ENCODE results near the gene SLC9A6.
"Not testable (repeated sequence)": the region's sequence is repeated elsewhere in the genome, so short reads cannot be mapped to it uniquely, and the experiment has no call there.

The SLC9A6 gene

GRCh38 chrX:136047016-136047642, 61.9 kb downstream of the SLC9A6 start:
- no peak overlapping the region for H3K4me3 ChIP-seq (ENCODE audit: low read length)
- TF ChIP-seq, protein P1, sequence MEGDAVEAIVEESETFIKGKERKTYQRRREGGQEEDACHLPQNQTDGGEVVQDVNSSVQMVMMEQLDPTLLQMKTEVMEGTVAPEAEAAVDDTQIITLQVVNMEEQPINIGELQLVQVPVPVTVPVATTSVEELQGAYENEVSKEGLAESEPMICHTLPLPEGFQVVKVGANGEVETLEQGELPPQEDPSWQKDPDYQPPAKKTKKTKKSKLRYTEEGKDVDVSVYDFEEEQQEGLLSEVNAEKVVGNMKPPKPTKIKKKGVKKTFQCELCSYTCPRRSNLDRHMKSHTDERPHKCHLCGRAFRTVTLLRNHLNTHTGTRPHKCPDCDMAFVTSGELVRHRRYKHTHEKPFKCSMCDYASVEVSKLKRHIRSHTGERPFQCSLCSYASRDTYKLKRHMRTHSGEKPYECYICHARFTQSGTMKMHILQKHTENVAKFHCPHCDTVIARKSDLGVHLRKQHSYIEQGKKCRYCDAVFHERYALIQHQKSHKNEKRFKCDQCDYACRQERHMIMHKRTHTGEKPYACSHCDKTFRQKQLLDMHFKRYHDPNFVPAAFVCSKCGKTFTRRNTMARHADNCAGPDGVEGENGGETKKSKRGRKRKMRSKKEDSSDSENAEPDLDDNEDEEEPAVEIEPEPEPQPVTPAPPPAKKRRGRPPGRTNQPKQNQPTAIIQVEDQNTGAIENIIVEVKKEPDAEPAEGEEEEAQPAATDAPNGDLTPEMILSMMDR (conservative IDR thresholded peaks at IDR 0.05; ENCODE audit: low read length) = no peak
- no peak for DNase-seq (ENCODE audit: low read depth)

DNA sequence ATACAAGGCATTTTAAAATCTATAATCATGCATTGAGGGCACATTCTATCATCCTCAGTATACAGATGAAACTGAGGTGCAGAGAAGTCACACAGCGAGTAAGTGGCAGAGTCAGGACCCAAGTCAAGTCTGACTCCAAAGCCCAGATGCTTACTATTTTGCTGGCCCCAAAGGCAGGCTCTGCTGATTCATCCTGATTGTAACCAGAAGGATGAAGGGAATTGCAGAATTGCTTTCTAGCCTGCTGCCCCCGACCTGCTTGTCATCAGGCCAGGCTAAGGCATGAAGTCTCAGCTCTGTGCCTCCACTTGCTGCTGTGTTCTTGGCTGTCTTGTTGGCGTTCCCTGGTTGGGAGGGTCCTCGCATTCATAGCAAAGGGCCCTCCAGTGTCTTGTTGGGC, 62.7 kb downstream of the SLC9A6 start:
- H3K4me3 ChIP-seq (ENCODE audit: low read length) = no peak overlapping the region
- DNase-seq (ENCODE audit: low read depth) = peak; percentile 60
- TF ChIP-seq, protein P1 (conservative IDR thresholded peaks at IDR 0.05; ENCODE audit: low read length) = no peak

DNA sequence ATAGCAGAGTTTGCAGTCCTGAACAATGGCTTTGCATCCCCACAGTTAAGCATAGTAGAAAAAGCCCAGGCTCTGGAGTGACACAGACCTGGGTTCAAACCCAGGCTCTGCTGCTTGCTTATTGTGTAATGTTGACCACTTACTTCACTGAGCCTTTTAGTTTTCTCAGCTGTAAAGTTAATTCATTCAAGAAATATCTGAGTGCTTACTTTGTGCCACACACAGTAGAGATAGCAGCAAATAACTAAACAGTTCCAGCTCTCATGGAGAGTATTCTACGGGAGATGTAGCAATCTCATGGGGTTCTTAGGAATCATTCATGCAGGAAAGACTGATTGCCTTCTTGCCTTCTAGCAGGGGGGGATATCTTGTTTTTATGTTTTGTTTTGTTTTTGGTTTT, 63.2 kb downstream of the SLC9A6 start:
- peak; percentile 63 for DNase-seq (ENCODE audit: low read depth)
- TF ChIP-seq, protein P1 (conservative IDR thresholded peaks at IDR 0.05; ENCODE audit: low read length) = no peak
- no peak overlapping the region for H3K4me3 ChIP-seq (ENCODE audit: low read length)

DNA sequence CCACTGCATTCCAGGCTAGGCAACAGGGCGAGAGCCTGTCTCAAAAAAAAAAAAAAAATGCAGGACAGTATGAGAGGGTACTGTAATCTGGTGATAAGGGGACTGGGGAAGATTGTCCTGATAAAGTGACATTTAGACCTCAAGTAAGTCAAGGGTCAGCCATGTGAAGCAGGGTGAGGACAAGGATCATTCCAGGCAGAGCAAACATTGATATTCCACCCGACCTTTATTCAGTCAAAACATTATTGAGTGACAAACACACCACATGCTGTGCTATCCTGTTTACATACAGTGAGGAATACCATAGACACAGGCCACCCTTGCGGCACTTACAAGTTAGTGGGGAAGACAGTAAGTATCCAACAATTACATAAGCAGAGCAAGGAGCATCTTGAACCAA, 64.4 kb downstream of the SLC9A6 start:
- DNase-seq (ENCODE audit: low read depth) = no peak
- TF ChIP-seq, protein P1 (conservative IDR thresholded peaks at IDR 0.05; ENCODE audit: low read length) = no peak
- H3K4me3 ChIP-seq (ENCODE audit: low read length) = no peak overlapping the region

DNA sequence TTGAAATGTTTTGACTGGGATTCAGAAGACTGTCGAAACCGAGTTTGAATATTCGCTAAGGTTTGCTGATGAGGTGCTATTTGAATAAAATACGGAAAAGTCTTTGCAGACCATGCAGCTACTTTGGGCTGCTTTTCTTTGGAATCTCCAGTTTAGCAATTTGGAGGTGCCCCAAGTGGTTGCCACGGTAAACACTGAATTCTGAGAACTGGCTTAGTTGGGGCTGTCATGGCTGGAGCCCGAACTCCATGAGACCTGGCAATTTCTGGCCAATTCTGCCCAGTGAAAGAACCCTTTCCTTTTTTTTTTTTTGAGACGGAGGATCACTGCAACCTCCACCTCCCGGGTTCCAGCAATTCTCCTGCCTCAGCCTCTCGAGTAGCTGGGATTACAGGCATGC, 65.6 kb downstream of the SLC9A6 start:
- DNase-seq (ENCODE audit: low read depth); H3K4me3 ChIP-seq (ENCODE audit: low read length): not testable (repeated sequence)

- no peak overlapping the region for H3K4me3 ChIP-seq (ENCODE audit: low read length)
- DNase-seq (ENCODE audit: low read depth) = no peak
- TF ChIP-seq, protein P1 (conservative IDR thresholded peaks at IDR 0.05; ENCODE audit: low read length) = no peak
Measured at GRCh38 chrX:136051611-136052010, 66.4 kb downstream of the SLC9A6 start.

GRCh38 chrX:136055651-136056221, 70.5 kb downstream of the SLC9A6 start:
- peak; percentile 95 for DNase-seq (ENCODE audit: low read depth)
- peak overlapping the region; percentile 33 for H3K4me3 ChIP-seq (ENCODE audit: low read length)
- TF ChIP-seq, protein P1 (conservative IDR thresholded peaks at IDR 0.05; ENCODE audit: low read length) = no peak
